ENCODE data around the gene EOLA1. TPM values are rescaled to one million over a fixed set of nuclear protein-coding genes. Genes with fewer than 3 reads are reported as not detected.
"Not testable (repeated sequence)": the region's sequence is repeated elsewhere in the genome, so short reads cannot be mapped to it uniquely, and the experiment has no call there.

Gene EOLA1
- total and polyA plus RNA-seq, 2 donors (not counting 1 experiment from before 2014, with no cell fraction given), result 26.3 to 61.5 TPM

- DNase-seq; H3K9me3 ChIP-seq (ENCODE audit: control extremely low read depth in 1 of 3, control insufficient read depth in 2 of 3, insufficient read depth in 1 of 3, low read length in 2 of 3); H3K36me3 ChIP-seq (replicated peaks in 1 of 2; ENCODE audit: control extremely low read depth in 1 of 2, control insufficient read depth in 1 of 2, extremely low read depth in 1 of 2, insufficient read depth in 2 of 2, low read length in 1 of 2); ATAC-seq (ENCODE audit: low read depth); H3K27me3 ChIP-seq (replicated peaks in 1 of 4; ENCODE audit: control extremely low read depth in 1 of 4, control insufficient read depth in 3 of 4, insufficient read depth in 4 of 4, low read length in 3 of 4); H2AFZ ChIP-seq (ENCODE audit: insufficient read depth, low read depth, low read length, poor library complexity, severe bottlenecking); H3K4me1 ChIP-seq (ENCODE audit: control insufficient read depth in 2 of 2, insufficient read depth in 2 of 2, low read length in 2 of 2); intact Hi-C loops (cut with micrococcal nuclease); H3K4me3 ChIP-seq (ENCODE audit: control extremely low read depth in 1 of 5, extremely low read depth in 1 of 5, insufficient read depth in 1 of 5, low read depth in 2 of 5, low read length in 4 of 5); H3K4me3 Mint-ChIP-seq; H3K27me3 Mint-ChIP-seq; H3K9ac ChIP-seq (ENCODE audit: low read length); H3K9me3 Mint-ChIP-seq (ENCODE audit: insufficient read depth); H3K4me1 Mint-ChIP-seq; H4K20me1 ChIP-seq (ENCODE audit: control insufficient read depth, insufficient read depth, low read length, poor library complexity, severe bottlenecking); H3K79me2 ChIP-seq (ENCODE audit: control insufficient read depth, insufficient read depth, low read length); CTCF ChIA-PET; H3K27ac ChIP-seq (ENCODE audit: low read length in 2 of 2); H3K4me2 ChIP-seq (replicated peaks; ENCODE audit: low read depth, low read length, poor library complexity, severe bottlenecking): not testable (repeated sequence)
- peak overlapping the region; percentile 41 for H3K27ac Mint-ChIP-seq
- POLR2A ChIA-PET, result interaction anchor here (0.6 kb wide), 1 partner anchor 27 kb away, joined by 3 read pairs; no protein-coding TSS in a partner anchor
- WGBS (ENCODE audit: insufficient coverage), result no CpG with 5 or more reads among the region's 29 CpGs
Observed at GRCh38 chrX:149545545-149546543, 5.0 kb downstream of the EOLA1 start.

DNA sequence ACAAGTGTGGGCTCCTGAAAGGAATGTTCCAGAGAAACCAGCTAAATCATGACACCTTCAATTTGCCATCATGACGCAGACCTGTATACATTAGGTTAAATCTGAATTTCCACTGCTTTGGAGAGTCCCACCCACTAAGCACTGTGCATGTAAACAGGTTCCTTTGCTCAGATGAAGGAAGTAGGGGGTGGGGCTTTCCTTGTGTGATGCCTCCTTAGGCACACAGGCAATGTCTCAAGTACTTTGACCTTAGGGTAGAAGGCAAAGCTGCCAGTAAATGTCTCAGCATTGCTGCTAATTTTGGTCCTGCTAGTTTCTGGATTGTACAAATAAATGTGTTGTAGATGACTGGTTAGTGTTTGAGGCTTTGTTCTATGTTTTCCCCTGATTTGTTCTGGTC lies 6.2 kb downstream of the EOLA1 start:
- H3K4me2 ChIP-seq (replicated peaks; ENCODE audit: low read depth, low read length, poor library complexity, severe bottlenecking); H3K4me1 ChIP-seq (ENCODE audit: control insufficient read depth in 2 of 2, insufficient read depth in 2 of 2, low read length in 2 of 2); H3K4me1 Mint-ChIP-seq; H3K27ac ChIP-seq (ENCODE audit: low read length in 2 of 2); ATAC-seq (ENCODE audit: low read depth); H2AFZ ChIP-seq (ENCODE audit: insufficient read depth, low read depth, low read length, poor library complexity, severe bottlenecking); H3K9me3 ChIP-seq (ENCODE audit: control extremely low read depth in 1 of 3, control insufficient read depth in 2 of 3, insufficient read depth in 1 of 3, low read length in 2 of 3); H3K27me3 ChIP-seq (replicated peaks in 1 of 4; ENCODE audit: control extremely low read depth in 1 of 4, control insufficient read depth in 3 of 4, insufficient read depth in 4 of 4, low read length in 3 of 4); H3K9ac ChIP-seq (ENCODE audit: low read length); H3K36me3 ChIP-seq (replicated peaks in 1 of 2; ENCODE audit: control extremely low read depth in 1 of 2, control insufficient read depth in 1 of 2, extremely low read depth in 1 of 2, insufficient read depth in 2 of 2, low read length in 1 of 2); H3K4me3 ChIP-seq (ENCODE audit: control extremely low read depth in 1 of 5, extremely low read depth in 1 of 5, insufficient read depth in 1 of 5, low read depth in 2 of 5, low read length in 4 of 5); H3K27ac Mint-ChIP-seq; CTCF ChIA-PET; H4K20me1 ChIP-seq (ENCODE audit: control insufficient read depth, insufficient read depth, low read length, poor library complexity, severe bottlenecking); intact Hi-C loops (cut with micrococcal nuclease); H3K9me3 Mint-ChIP-seq (ENCODE audit: insufficient read depth); DNase-seq; H3K79me2 ChIP-seq (ENCODE audit: control insufficient read depth, insufficient read depth, low read length); H3K4me3 Mint-ChIP-seq; H3K27me3 Mint-ChIP-seq: not testable (repeated sequence)
- no CpG with 5 or more reads among the region's 1 CpG for WGBS (ENCODE audit: insufficient coverage)
- POLR2A ChIA-PET, result interaction anchor here (0.6 kb wide), 1 partner anchor 28 kb away, joined by 3 read pairs; no protein-coding TSS in a partner anchor

- H2AFZ ChIP-seq (ENCODE audit: insufficient read depth, low read depth, low read length, poor library complexity, severe bottlenecking); H3K9me3 ChIP-seq (ENCODE audit: control extremely low read depth in 1 of 3, control insufficient read depth in 2 of 3, insufficient read depth in 1 of 3, low read length in 2 of 3); H4K20me1 ChIP-seq (ENCODE audit: control insufficient read depth, insufficient read depth, low read length, poor library complexity, severe bottlenecking); ATAC-seq (ENCODE audit: low read depth); H3K4me1 Mint-ChIP-seq; H3K4me3 ChIP-seq (ENCODE audit: control extremely low read depth in 1 of 5, extremely low read depth in 1 of 5, insufficient read depth in 1 of 5, low read depth in 2 of 5, low read length in 4 of 5); H3K79me2 ChIP-seq (ENCODE audit: control insufficient read depth, insufficient read depth, low read length); H3K27ac Mint-ChIP-seq; H3K9me3 Mint-ChIP-seq (ENCODE audit: insufficient read depth); H3K27ac ChIP-seq (ENCODE audit: low read length in 2 of 2); H3K27me3 ChIP-seq (replicated peaks in 1 of 4; ENCODE audit: control extremely low read depth in 1 of 4, control insufficient read depth in 3 of 4, insufficient read depth in 4 of 4, low read length in 3 of 4); H3K27me3 Mint-ChIP-seq; H3K4me1 ChIP-seq (ENCODE audit: control insufficient read depth in 2 of 2, insufficient read depth in 2 of 2, low read length in 2 of 2); CTCF ChIA-PET; H3K4me2 ChIP-seq (replicated peaks; ENCODE audit: low read depth, low read length, poor library complexity, severe bottlenecking); H3K36me3 ChIP-seq (replicated peaks in 1 of 2; ENCODE audit: control extremely low read depth in 1 of 2, control insufficient read depth in 1 of 2, extremely low read depth in 1 of 2, insufficient read depth in 2 of 2, low read length in 1 of 2); intact Hi-C loops (cut with micrococcal nuclease); DNase-seq; H3K4me3 Mint-ChIP-seq; POLR2A ChIA-PET; H3K9ac ChIP-seq (ENCODE audit: low read length): not testable (repeated sequence)
- no CpG with 5 or more reads among the region's 3 CpGs for WGBS (ENCODE audit: insufficient coverage)
Observed at GRCh38 chrX:149547782-149548181, 7.0 kb downstream of the EOLA1 start.

DNA sequence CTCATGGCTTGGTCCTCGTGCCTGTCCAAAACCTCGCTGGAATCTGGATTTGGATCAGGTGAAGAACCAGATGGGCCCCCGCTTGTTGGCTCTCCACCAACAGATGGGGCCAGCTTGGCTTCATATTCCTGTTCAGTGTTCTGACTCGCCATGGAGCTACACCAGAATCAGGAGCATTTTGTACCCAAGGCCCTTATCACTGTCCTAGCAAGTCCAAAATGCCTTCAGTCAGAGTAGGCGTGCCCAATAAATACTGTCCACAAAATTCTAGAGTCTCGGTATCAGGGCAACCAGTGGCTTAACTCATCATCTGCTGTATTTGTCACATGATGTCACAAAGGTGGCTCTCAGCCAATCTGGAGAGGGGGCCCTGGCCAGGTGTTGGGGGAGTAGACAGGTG lies 8.9 kb downstream of the EOLA1 start, which contains the start of gene HSFX3:
TSS of gene HSFX3 (minus strand) at position 224 of the 400 bp plus-strand sequence. CDS start at position 152, 72 bp downstream.
- H3K27me3 Mint-ChIP-seq; H3K36me3 ChIP-seq (replicated peaks in 1 of 2; ENCODE audit: control extremely low read depth in 1 of 2, control insufficient read depth in 1 of 2, extremely low read depth in 1 of 2, insufficient read depth in 2 of 2, low read length in 1 of 2); H3K4me1 ChIP-seq (ENCODE audit: control insufficient read depth in 2 of 2, insufficient read depth in 2 of 2, low read length in 2 of 2); intact Hi-C loops (cut with micrococcal nuclease); DNase-seq; H3K4me3 Mint-ChIP-seq; H3K4me2 ChIP-seq (replicated peaks; ENCODE audit: low read depth, low read length, poor library complexity, severe bottlenecking); H3K79me2 ChIP-seq (ENCODE audit: control insufficient read depth, insufficient read depth, low read length); H3K27ac ChIP-seq (ENCODE audit: low read length in 2 of 2); H4K20me1 ChIP-seq (ENCODE audit: control insufficient read depth, insufficient read depth, low read length, poor library complexity, severe bottlenecking); H3K4me1 Mint-ChIP-seq; H3K27me3 ChIP-seq (replicated peaks in 1 of 4; ENCODE audit: control extremely low read depth in 1 of 4, control insufficient read depth in 3 of 4, insufficient read depth in 4 of 4, low read length in 3 of 4); H3K9me3 Mint-ChIP-seq (ENCODE audit: insufficient read depth); H3K27ac Mint-ChIP-seq; CTCF ChIA-PET; POLR2A ChIA-PET; ATAC-seq (ENCODE audit: low read depth); H3K9ac ChIP-seq (ENCODE audit: low read length); H3K9me3 ChIP-seq (ENCODE audit: control extremely low read depth in 1 of 3, control insufficient read depth in 2 of 3, insufficient read depth in 1 of 3, low read length in 2 of 3); H2AFZ ChIP-seq (ENCODE audit: insufficient read depth, low read depth, low read length, poor library complexity, severe bottlenecking); H3K4me3 ChIP-seq (ENCODE audit: control extremely low read depth in 1 of 5, extremely low read depth in 1 of 5, insufficient read depth in 1 of 5, low read depth in 2 of 5, low read length in 4 of 5): not testable (repeated sequence)
- WGBS (ENCODE audit: insufficient coverage), result no CpG with 5 or more reads among the region's 6 CpGs
